Nephron progenitor cell (in vitro differentiated cells): ENCODE results near the gene DHX30.

Experiments
- DNase-seq: peaks from one replicate; pipeline ENCODE4 v3.0.0; 2021
- H3K27ac Mint-ChIP-seq: 2 replicates; pipeline ENCODE4 v1.8.0; 2021; ENCODE audit warnings: mild to moderate bottlenecking, moderate library complexity, mixed read lengths
- H3K27me3 Mint-ChIP-seq: 2 replicates; pipeline ENCODE4 v1.8.0; 2021; ENCODE audit warnings: mild to moderate bottlenecking, low read depth, mixed read lengths; ENCODE audit not compliant: poor library complexity
- H3K36me3 Mint-ChIP-seq: 2 replicates; pipeline ENCODE4 v1.8.0; 2021; ENCODE audit warnings: low read depth, mixed read lengths
- H3K4me1 Mint-ChIP-seq: 2 replicates; pipeline ENCODE4 v1.8.0; 2021; ENCODE audit warnings: mixed read lengths
- H3K4me3 Mint-ChIP-seq: 2 replicates; pipeline ENCODE4 v1.8.0; 2021; ENCODE audit warnings: mild to moderate bottlenecking, moderate library complexity, mixed read lengths
- H3K9me3 Mint-ChIP-seq: 2 replicates; pipeline ENCODE4 v1.8.0; 2021; ENCODE audit warnings: mild to moderate bottlenecking, moderate library complexity, mixed read lengths
- TF ChIP-seq, protein P1 (sequence below): fragments of 200-600 bp; sonication (generic); IDR thresholded peaks from 2 replicates; pipeline ENCODE4 v1.5.0; 2021; ENCODE audit warnings: antibody characterized with exemption

Gene DHX30

DNA sequence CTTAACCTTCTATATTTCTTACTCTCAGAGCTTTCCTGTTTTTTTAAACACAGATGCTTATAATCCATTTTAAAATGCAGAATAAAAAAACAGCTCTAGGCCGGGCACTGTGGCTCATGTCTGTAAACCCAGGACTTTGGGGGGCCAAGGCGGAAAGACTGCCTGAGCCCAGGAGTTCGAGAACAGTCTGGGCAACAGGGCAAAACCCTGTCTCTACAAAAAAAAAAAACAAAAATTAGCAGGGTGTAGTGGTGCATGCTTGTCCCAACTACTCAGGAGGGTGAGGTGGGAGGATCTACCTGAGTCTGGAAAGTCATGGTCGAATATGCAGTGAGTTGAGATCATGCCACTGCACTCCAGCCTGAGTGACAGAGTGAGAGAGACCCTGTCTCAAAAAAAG lies 36.8 kb upstream of the DHX30 start:
- Mint-ChIP-seq H3K36me3 (peaks cover 70% of the 10 kb centered on the region), H3K27ac (peak overlapping the region; percentile 51), H3K4me3 (no peak overlapping the region), H3K9me3 (peaks cover 4% of the 10 kb centered on the region), H3K4me1 (peaks cover 5% of the 10 kb centered on the region), H3K27me3 (no peaks in the 10 kb centered on the region)
- no peak for DNase-seq
- TF ChIP-seq, protein P1, sequence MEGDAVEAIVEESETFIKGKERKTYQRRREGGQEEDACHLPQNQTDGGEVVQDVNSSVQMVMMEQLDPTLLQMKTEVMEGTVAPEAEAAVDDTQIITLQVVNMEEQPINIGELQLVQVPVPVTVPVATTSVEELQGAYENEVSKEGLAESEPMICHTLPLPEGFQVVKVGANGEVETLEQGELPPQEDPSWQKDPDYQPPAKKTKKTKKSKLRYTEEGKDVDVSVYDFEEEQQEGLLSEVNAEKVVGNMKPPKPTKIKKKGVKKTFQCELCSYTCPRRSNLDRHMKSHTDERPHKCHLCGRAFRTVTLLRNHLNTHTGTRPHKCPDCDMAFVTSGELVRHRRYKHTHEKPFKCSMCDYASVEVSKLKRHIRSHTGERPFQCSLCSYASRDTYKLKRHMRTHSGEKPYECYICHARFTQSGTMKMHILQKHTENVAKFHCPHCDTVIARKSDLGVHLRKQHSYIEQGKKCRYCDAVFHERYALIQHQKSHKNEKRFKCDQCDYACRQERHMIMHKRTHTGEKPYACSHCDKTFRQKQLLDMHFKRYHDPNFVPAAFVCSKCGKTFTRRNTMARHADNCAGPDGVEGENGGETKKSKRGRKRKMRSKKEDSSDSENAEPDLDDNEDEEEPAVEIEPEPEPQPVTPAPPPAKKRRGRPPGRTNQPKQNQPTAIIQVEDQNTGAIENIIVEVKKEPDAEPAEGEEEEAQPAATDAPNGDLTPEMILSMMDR = no peak

- no peak for DNase-seq
- Mint-ChIP-seq H3K9me3 (peaks cover 18% of the 10 kb centered on the region), H3K4me1 (peaks cover 16% of the 10 kb centered on the region), H3K36me3 (peaks cover 80% of the 10 kb centered on the region), H3K27ac (no peak overlapping the region), H3K4me3 (no peak overlapping the region), H3K27me3 (no peaks in the 10 kb centered on the region)
- TF ChIP-seq, protein P1 = no peak
Observed at GRCh38 chr3:47772047-47772446, 30.9 kb upstream of the DHX30 start.

DNA sequence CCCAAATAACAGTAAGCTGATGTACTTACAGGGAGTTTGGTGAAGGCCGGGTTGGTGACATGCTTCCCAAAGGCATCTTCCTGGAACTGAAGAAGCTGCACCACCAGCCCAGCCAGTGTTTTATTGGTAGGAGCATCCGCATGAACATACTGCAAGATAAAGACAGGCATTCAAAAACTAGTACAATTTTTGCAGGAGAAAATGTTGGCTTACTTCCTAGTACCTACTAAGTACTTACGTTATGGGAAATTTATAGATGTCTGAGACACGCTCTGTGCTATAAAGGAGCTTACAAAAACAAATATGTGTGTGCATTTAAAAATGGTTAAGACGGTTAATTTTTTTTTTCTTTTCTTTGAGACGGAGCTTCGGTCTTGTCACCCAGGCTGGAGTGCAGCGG lies 30.1 kb upstream of the DHX30 start:
- Mint-ChIP-seq H3K4me3 (no peak overlapping the region), H3K4me1 (peaks cover 16% of the 10 kb centered on the region), H3K27ac (peak overlapping the region; percentile 59), H3K9me3 (peaks cover 18% of the 10 kb centered on the region), H3K27me3 (no peaks in the 10 kb centered on the region), H3K36me3 (peaks cover 79% of the 10 kb centered on the region)
- no peak for DNase-seq
- TF ChIP-seq, protein P1 = no peak

DNA sequence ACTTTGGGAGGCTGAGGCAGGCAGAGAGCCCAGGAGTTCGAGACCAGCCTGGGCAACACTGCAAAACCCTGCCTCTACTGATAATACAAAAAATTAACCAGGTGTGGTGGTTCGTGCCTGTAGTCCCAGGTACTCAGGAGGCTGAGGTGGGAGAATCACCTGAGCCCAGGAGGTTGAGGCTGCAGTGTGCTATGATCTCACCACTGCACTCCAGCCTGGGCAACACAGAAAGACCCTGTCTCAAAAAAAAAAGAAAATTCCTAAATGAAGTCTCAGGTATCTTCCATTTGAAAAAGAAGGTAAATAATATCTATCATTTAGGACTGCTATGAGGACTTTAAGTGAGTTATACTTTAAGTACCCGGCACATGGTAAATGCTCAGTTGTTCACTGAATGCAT lies 24.2 kb upstream of the DHX30 start:
- DNase-seq = no peak
- Mint-ChIP-seq H3K4me3 (peak overlapping the region; percentile 99), H3K9me3 (peaks cover 14% of the 10 kb centered on the region), H3K27ac (no peak overlapping the region), H3K27me3 (no peaks in the 10 kb centered on the region), H3K4me1 (peaks cover 21% of the 10 kb centered on the region), H3K36me3 (peaks cover 33% of the 10 kb centered on the region)
- TF ChIP-seq, protein P1 = no peak

DNA sequence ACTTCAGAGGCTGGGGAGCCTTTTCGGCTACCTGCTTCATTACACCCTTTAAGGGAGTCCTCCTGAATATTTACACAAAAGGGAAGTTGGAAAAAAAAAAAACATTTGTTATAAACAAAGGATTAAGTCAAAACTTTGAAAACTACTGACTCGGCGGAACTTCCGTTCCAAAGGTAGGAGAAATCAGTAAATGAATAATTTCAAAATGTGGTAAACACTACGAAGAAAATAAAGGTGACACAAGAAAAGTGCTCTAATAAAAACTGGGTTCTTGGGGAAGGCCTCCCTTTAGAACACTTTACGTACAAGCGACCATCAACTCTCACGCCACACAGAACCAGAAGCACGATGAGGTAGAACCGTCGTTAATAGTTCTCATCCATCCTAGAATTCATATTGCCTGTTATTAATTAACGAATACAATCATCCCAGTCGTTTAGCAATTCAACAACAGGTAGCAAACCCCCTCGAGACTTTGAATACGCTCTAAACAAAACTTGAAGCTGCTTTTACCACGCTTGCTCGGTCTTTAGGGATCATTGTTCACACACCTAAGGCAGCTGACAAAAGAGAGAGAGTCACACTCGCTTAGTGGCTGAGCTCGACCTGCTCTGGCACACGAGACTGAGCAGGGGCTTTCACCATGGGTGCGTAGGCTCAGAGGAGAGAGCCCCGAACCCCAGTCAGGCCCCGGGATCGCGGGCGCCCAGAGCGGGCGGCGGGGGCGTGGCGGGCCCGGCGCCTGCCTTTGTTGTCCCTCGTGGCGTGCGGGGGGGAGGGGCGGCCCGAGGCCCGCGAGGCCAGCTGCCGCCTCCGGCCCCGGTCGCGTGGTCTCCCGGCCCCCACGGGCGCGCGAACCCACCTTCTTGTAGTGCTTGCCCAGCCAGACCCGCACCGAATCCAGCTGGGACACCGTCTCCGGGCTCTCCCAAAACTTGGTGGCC lies 21.9 kb upstream of the DHX30 start:
- TF ChIP-seq, protein P1 = no peak
- peak overlapping the region; percentile 99 for H3K4me3 Mint-ChIP-seq
- no peaks in the 10 kb centered on the region for H3K27me3 Mint-ChIP-seq
- peak overlapping the region; percentile 98 for H3K27ac Mint-ChIP-seq
- peaks cover 14% of the 10 kb centered on the region for H3K36me3 Mint-ChIP-seq
- peaks cover 15% of the 10 kb centered on the region for H3K4me1 Mint-ChIP-seq
- H3K9me3 Mint-ChIP-seq = peaks cover 5% of the 10 kb centered on the region
- DNase-seq = peak; percentile 72
